Measurements from ENCODE around the gene ZCCHC24. TPM values are rescaled to one million over a fixed set of nuclear protein-coding genes. Genes with fewer than 3 reads are reported as not detected.

The ZCCHC24 gene
- total RNA-seq, 1 donor from 2014 or later = 5.9 TPM

- no peak for DNase-seq (ENCODE audit: low spot score)
- no peaks in the 10 kb centered on the region for H3K9me3 Mint-ChIP-seq
Observed at GRCh38 chr10:79344502-79345195, 100.8 kb downstream of the ZCCHC24 start.

GRCh38 chr10:79342811-79343561 is 102.4 kb downstream of the ZCCHC24 start:
- H3K36me3 ChIP-seq = no peaks in the 10 kb centered on the region
- no peaks in the 10 kb centered on the region for H3K36me3 Mint-ChIP-seq
- H3K4me3 ChIP-seq = no peak overlapping the region
- DNase-seq (ENCODE audit: low spot score) = no peak
- no peak overlapping the region for H3K9ac ChIP-seq
- no peaks in the 10 kb centered on the region for H3K9me3 ChIP-seq (ENCODE audit: low read depth)
- no peaks in the 10 kb centered on the region for H3K9me3 Mint-ChIP-seq
- peaks cover 6% of the 10 kb centered on the region for H3K4me1 Mint-ChIP-seq
- TF ChIP-seq EZH2phosphoT487 (IDR thresholded peaks at IDR 0.05) = no peak
- no peak for TF ChIP-seq CTCF (IDR thresholded peaks at IDR 0.05)
- H2AFZ ChIP-seq (replicated peaks) = no peak overlapping the region
- H3K79me2 ChIP-seq (ENCODE audit: low read depth) = no peaks in the 10 kb centered on the region
- H4K20me1 ChIP-seq (ENCODE audit: low read depth) = no peaks in the 10 kb centered on the region
- no peak overlapping the region for H3K27ac ChIP-seq
- peaks cover 10% of the 10 kb centered on the region for H3F3A ChIP-seq (ENCODE audit: low read depth)
- H3K27me3 Mint-ChIP-seq (ENCODE audit: insufficient read depth, low read depth) = peaks cover 3% of the 10 kb centered on the region
- peaks cover 11% of the 10 kb centered on the region for H3K4me1 ChIP-seq
- H3K27me3 ChIP-seq = no peaks in the 10 kb centered on the region
- no peak overlapping the region for H3K4me3 Mint-ChIP-seq
- H3K27ac Mint-ChIP-seq = no peak overlapping the region
- H3K4me2 ChIP-seq = no peak overlapping the region

More at GRCh38 chr10:79344502-79345195, 100.8 kb downstream of the ZCCHC24 start:
- H3K36me3 ChIP-seq = no peaks in the 10 kb centered on the region
- no peak overlapping the region for H3K4me2 ChIP-seq
- H3K4me3 ChIP-seq = no peak overlapping the region
- no peak overlapping the region for H3K4me3 Mint-ChIP-seq
- peaks cover 10% of the 10 kb centered on the region for H3F3A ChIP-seq (ENCODE audit: low read depth)
- peaks cover 3% of the 10 kb centered on the region for H3K27me3 Mint-ChIP-seq (ENCODE audit: insufficient read depth, low read depth)
- H3K4me1 ChIP-seq = peaks cover 15% of the 10 kb centered on the region
- H3K36me3 Mint-ChIP-seq = no peaks in the 10 kb centered on the region
- no peak overlapping the region for H3K9ac ChIP-seq
- peaks cover 15% of the 10 kb centered on the region for H4K20me1 ChIP-seq (ENCODE audit: low read depth)
- H3K9me3 ChIP-seq (ENCODE audit: low read depth) = no peaks in the 10 kb centered on the region
- H3K4me1 Mint-ChIP-seq = peaks cover 14% of the 10 kb centered on the region
- H3K27me3 ChIP-seq = no peaks in the 10 kb centered on the region
- TF ChIP-seq CTCF (IDR thresholded peaks at IDR 0.05) = no peak
- no peaks in the 10 kb centered on the region for H3K79me2 ChIP-seq (ENCODE audit: low read depth)
- H2AFZ ChIP-seq (replicated peaks) = no peak overlapping the region
- no peak overlapping the region for H3K27ac Mint-ChIP-seq
- no peak overlapping the region for H3K27ac ChIP-seq

GRCh38 chr10:79342295-79342761 is 103.1 kb downstream of the ZCCHC24 start:
- Mint-ChIP-seq H3K27me3 (ENCODE audit: insufficient read depth, low read depth) (peaks cover 3% of the 10 kb centered on the region), H3K36me3 (no peaks in the 10 kb centered on the region), H3K4me3 (no peak overlapping the region), H3K4me1 (peaks cover 6% of the 10 kb centered on the region), H3K9me3 (no peaks in the 10 kb centered on the region), H3K27ac (no peak overlapping the region)
- Histone ChIP-seq H4K20me1 (ENCODE audit: low read depth) (no peaks in the 10 kb centered on the region), H3K9ac (no peak overlapping the region), H3K4me1 (peaks cover 9% of the 10 kb centered on the region), H3K27me3 (no peaks in the 10 kb centered on the region), H3K4me3 (no peak overlapping the region), H3K27ac (no peak overlapping the region), H3K9me3 (ENCODE audit: low read depth) (no peaks in the 10 kb centered on the region), H3F3A (ENCODE audit: low read depth) (peaks cover 10% of the 10 kb centered on the region), H3K79me2 (ENCODE audit: low read depth) (no peaks in the 10 kb centered on the region), H2AFZ (replicated peaks) (no peak overlapping the region), H3K4me2 (no peak overlapping the region), H3K36me3 (no peaks in the 10 kb centered on the region)
- TF ChIP-seq CTCF (IDR thresholded peaks at IDR 0.05) = no peak
- no peak for TF ChIP-seq EZH2 (IDR thresholded peaks at IDR 0.05)
- TF ChIP-seq EZH2phosphoT487 (IDR thresholded peaks at IDR 0.05) = no peak
- no peak for DNase-seq (ENCODE audit: low spot score)
